ENCODE results near the gene POLH. TPM values are rescaled to one million over a fixed set of nuclear protein-coding genes. Genes with fewer than 3 reads are reported as not detected.

The POLH gene
- total and polyA plus RNA-seq, 9 of the 15 experiments (the other 6 are each of a cell fraction or from before 2014, with no cell fraction given): 5.8 to 31.6 (median 20.6) TPM

DNA sequence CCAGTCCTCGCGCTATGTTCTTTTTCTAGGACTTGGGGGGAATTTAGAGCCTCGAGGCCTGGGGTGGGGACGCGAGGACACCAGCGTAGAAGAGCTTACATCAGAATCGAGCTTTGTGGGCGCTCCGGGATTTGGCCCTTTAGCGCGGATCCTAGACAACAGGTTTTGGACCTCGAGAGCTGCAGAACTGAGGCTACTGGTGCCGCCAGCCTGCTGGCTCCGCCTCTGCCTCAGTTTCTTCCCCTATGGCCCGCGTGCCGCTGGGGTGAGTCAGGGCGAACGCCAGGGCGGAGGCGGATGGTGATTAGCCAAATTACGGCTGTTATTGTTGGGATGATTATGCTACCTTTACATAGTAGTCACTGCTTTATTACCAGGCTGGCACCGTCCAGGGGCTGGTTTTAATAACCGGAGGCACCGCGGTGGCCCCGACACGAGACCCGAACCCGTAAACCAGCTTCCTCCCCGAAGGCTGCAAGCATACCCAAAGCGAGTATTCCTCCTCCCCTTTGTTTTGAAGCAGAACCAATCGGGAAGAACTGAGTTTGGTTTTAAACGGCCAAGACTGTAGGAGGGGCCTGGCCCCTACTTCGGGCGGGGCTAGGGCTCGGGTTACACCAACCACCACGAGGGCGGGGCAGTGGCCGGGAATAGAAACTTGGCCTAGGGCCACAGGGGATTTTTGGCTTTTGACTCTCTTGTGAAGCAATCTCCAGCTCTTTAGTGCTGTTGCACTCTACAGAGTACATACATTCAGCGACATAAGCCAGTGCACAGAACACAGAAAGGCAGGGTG, 53.7 kb downstream of the POLH start (continued):
- no peak for TF ChIP-seq TEAD2 (tag; IDR thresholded peaks at IDR 0.05)
- no peak for TF ChIP-seq ZNF436 (CRISPR knock-in tag; IDR thresholded peaks at IDR 0.05)
- no peak for TF ChIP-seq MTA1 (IDR thresholded peaks at IDR 0.05; ENCODE audit: borderline replicate concordance)
- no peak for TF ChIP-seq COPS2 (conservative IDR thresholded peaks at IDR 0.05)
- TF ChIP-seq ZNF639 (CRISPR knock-in tag; conservative IDR thresholded peaks at IDR 0.05 in 1 of 2, IDR thresholded peaks at IDR 0.05 in 1 of 2): no peak
- no peak for TF ChIP-seq ZNF408 (CRISPR knock-in tag; IDR thresholded peaks at IDR 0.05; ENCODE audit: low read depth)
- TF ChIP-seq HDAC3 (IDR thresholded peaks at IDR 0.05; ENCODE audit: borderline replicate concordance, partially characterized antibody): no peak
- TF ChIP-seq ZNF134 (CRISPR knock-in tag; conservative IDR thresholded peaks at IDR 0.05): peak; percentile 5; the same call in 1 of the 2 replicates
- TF ChIP-seq CTBP1 (IDR thresholded peaks at IDR 0.05; ENCODE audit: borderline replicate concordance): peak; percentile 55; the same call in 1 of the 2 replicates
- peak; percentile 90 for TF ChIP-seq KDM5B (IDR thresholded peaks at IDR 0.05; ENCODE audit: insufficient replicate concordance, low read depth, low read length)
- TF ChIP-seq CUX1 (CRISPR knock-in tag; IDR thresholded peaks at IDR 0.05): no peak
- TF ChIP-seq CCNT2 (IDR thresholded peaks at IDR 0.05; ENCODE audit: borderline replicate concordance, extremely low read depth, insufficient read length, low read depth, low read length): peak; percentile 1
- TF ChIP-seq ZNF197 (CRISPR knock-in tag; IDR thresholded peaks at IDR 0.05; ENCODE audit: low read depth): peak; percentile 73; the same call in 1 of the 2 replicates
- TF ChIP-seq TRIM24 (IDR thresholded peaks at IDR 0.05): peak in 1 of 2 experiments; percentile 6; a peak in 1 of 4 replicates
- no peak for TF ChIP-seq HDAC6 (IDR thresholded peaks at IDR 0.05; ENCODE audit: low read depth, low read length)
- TF ChIP-seq, protein P1, sequence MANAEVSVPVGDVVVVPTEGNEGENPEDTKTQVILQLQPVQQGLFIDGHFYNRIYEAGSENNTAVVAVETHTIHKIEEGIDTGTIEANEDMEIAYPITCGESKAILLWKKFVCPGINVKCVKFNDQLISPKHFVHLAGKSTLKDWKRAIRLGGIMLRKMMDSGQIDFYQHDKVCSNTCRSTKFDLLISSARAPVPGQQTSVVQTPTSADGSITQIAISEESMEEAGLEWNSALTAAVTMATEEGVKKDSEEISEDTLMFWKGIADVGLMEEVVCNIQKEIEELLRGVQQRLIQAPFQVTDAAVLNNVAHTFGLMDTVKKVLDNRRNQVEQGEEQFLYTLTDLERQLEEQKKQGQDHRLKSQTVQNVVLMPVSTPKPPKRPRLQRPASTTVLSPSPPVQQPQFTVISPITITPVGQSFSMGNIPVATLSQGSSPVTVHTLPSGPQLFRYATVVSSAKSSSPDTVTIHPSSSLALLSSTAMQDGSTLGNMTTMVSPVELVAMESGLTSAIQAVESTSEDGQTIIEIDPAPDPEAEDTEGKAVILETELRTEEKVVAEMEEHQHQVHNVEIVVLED (CRISPR knock-in tag; IDR thresholded peaks at IDR 0.05): no peak
- TF ChIP-seq NFE2L1 (tag; IDR thresholded peaks at IDR 0.05; ENCODE audit: borderline replicate concordance, low read depth): no peak
- TF ChIP-seq ZFP1 (CRISPR knock-in tag; IDR thresholded peaks at IDR 0.05): no peak
- TF ChIP-seq CBX3 (IDR thresholded peaks at IDR 0.05; ENCODE audit: borderline replicate concordance in 1 of 2, low read length in 2 of 2): peak in 1 of 2 experiments; percentile 49; a peak in 2 of 3 replicates
